ENCODE results near the gene AGBL1.
A peak's percentile ranks its signal among the peaks of the same experiment; 100 is the strongest.
"Not testable (repeated sequence)": the region's sequence is repeated elsewhere in the genome, so short reads cannot be mapped to it uniquely, and the experiment has no call there.

AGBL1 gene

GRCh38 chr15:86087808-86088207, 8.1 kb downstream of the AGBL1 start:
- no peak for DNase-seq

- no peak for DNase-seq
These were observed 9.8 kb downstream of the AGBL1 start for GRCh38 chr15:86089422-86089821.

- DNase-seq = no peak
These were observed 22.1 kb downstream of the AGBL1 start for GRCh38 chr15:86101818-86102217.

GRCh38 chr15:86103825-86104224, 24.2 kb downstream of the AGBL1 start:
- DNase-seq = no peak

GRCh38 chr15:86106306-86106705, 26.6 kb downstream of the AGBL1 start:
- DNase-seq = no peak

- DNase-seq = no peak
These were observed 35.6 kb downstream of the AGBL1 start for GRCh38 chr15:86115145-86115801.

- no peak for DNase-seq
These were observed 42.0 kb downstream of the AGBL1 start for GRCh38 chr15:86121568-86122225.

GRCh38 chr15:86122691-86123391, 43.2 kb downstream of the AGBL1 start:
- DNase-seq = not testable (repeated sequence)

- DNase-seq = no peak
These were observed 46.1 kb downstream of the AGBL1 start for GRCh38 chr15:86125775-86126174.

GRCh38 chr15:86127547-86127946, 47.9 kb downstream of the AGBL1 start:
- no peak for DNase-seq

- DNase-seq = no peak
These were observed 55.4 kb downstream of the AGBL1 start for GRCh38 chr15:86135041-86135440.

GRCh38 chr15:86136861-86137260, 57.2 kb downstream of the AGBL1 start:
- DNase-seq = no peak

- DNase-seq = no peak
These were observed 59.1 kb downstream of the AGBL1 start for GRCh38 chr15:86138798-86139197.

GRCh38 chr15:86139828-86140227, 60.2 kb downstream of the AGBL1 start:
- DNase-seq = peak; percentile 11

GRCh38 chr15:86154705-86155104, 75.0 kb downstream of the AGBL1 start:
- DNase-seq = no peak

- no peak for DNase-seq
These were observed 75.9 kb downstream of the AGBL1 start for GRCh38 chr15:86155551-86155950.

- no peak for DNase-seq
These were observed 78.1 kb downstream of the AGBL1 start for GRCh38 chr15:86157606-86158293.

- DNase-seq = no peak
These were observed 79.8 kb downstream of the AGBL1 start for GRCh38 chr15:86159468-86159867.

GRCh38 chr15:86161250-86161649, 81.6 kb downstream of the AGBL1 start:
- DNase-seq = no peak

- no peak for DNase-seq
These were observed 82.5 kb downstream of the AGBL1 start for GRCh38 chr15:86162172-86162591.

- no peak for DNase-seq
These were observed 83.0 kb downstream of the AGBL1 start for GRCh38 chr15:86162641-86163040.

GRCh38 chr15:86163816-86164215, 84.1 kb downstream of the AGBL1 start:
- DNase-seq = no peak

- DNase-seq = no peak
These were observed 84.7 kb downstream of the AGBL1 start for GRCh38 chr15:86164232-86164898.
